ENCODE results near the gene RERE. TPM values are rescaled to one million over a fixed set of nuclear protein-coding genes. Genes with fewer than 3 reads are reported as not detected.

RERE gene
- total RNA-seq, 1 experiment from 2014 or later = 40.6 TPM

DNA sequence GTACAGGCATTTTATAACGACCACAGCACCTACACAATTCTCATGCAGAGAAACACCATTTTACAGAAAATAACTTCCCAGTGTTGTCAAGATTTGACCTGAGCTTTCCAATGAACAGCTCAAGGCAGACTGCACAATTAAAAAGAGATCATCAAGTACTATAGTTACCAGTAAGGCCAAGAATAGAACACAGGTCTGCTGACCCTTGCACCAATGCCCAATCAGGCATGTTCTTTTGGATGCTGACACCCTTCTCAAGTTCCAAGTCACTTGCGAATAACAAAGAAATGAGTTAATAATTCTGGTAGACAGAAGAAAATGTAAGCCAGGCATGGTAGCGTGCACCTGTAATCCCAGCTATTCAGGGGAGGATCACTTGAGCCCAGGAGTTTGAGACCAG lies 397.6 kb downstream of the RERE start:
- Histone ChIP-seq H4K20me1 (ENCODE audit: insufficient read depth) (no peaks in the 10 kb centered on the region), H3K36me3 (ENCODE audit: control insufficient read depth in 1 of 2, insufficient read depth in 2 of 2, low read length in 2 of 2) (0 out of 4 replicates have a peak, but pooled peaks cover 0 to 2% of the 10 kb centered on the region in 2 experiments), H3K4me1 (ENCODE audit: control insufficient read depth in 1 of 2, insufficient read depth in 2 of 2, low read length in 2 of 2) (peaks cover 11 to 19% of the 10 kb centered on the region in 2 experiments), H3K9me2 (ENCODE audit: insufficient read depth) (no peaks in the 10 kb centered on the region), H3K27ac (ENCODE audit: low read depth, low read length) (no peak overlapping the region), H3K4me3 (replicated peaks in 1 of 2; ENCODE audit: low read depth in 1 of 2, low read length in 2 of 2) (no peak overlapping the region), H2AFZ (ENCODE audit: low read depth, low read length, poor library complexity, severe bottlenecking) (no peak overlapping the region), H3K9me3 (ENCODE audit: control insufficient read depth in 1 of 2, insufficient read depth in 1 of 2, low read depth in 1 of 2, low read length in 2 of 2) (no peaks in the 10 kb centered on the region), H3K27me3 (ENCODE audit: insufficient read depth, low read length) (no peaks in the 10 kb centered on the region), H3K4me2 (ENCODE audit: low read length) (no peak overlapping the region), H3K79me2 (ENCODE audit: insufficient read depth, low read length) (peaks cover 11% of the 10 kb centered on the region), H3K9ac (ENCODE audit: low read length) (no peak overlapping the region)
- no peak for DNase-seq (ENCODE audit: low read depth, low spot score)
- ChIA-PET POLR2A (no interaction called here), RAD21 (ENCODE audit: low non-redundant PET in 1 of 2, low total read pairs in 2 of 2, uncharacterized antibody in 2 of 2, unreplicated experiment in 2 of 2) (no interaction called here), CTCF (no interaction called here)
- TF ChIP-seq ZNF274 (IDR thresholded peaks at IDR 0.05; ENCODE audit: low read depth, low read length) (no peak), EZH2 (IDR thresholded peaks at IDR 0.05) (no peak)
- intact Hi-C loops (cut with micrococcal nuclease) = loop anchor here (5.0 kb wide), 1 partner anchor 282 kb away; no protein-coding TSS in a partner anchor
- ATAC-seq = no peak
- BruUV-seq (replicated peaks) = no TSS peak

DNA sequence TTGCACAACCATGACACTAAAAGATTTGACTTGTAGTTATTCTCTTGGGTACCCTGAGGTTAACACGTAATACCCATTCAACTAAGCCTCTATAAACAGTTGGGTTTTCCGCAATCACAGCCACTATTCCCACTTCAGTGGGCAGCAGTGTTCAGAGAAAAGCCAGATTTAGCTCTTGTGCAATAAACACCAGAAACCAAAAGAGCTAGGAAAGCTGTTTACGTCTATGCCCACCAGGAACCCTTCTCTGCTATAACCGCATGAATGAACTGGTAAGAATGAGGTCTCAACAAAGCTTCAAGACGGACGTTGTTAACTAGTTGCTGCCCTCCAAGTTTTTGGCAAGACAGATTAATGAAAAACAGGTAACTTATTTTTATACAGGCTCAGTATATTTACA lies 398.3 kb downstream of the RERE start:
- TF ChIP-seq EGR1 (IDR thresholded peaks at IDR 0.05; ENCODE audit: low read depth) (no peak), SIN3A (IDR thresholded peaks at IDR 0.05; ENCODE audit: low read depth) (no peak), RAD21 (IDR thresholded peaks at IDR 0.05; ENCODE audit: low read depth) (no peak), YY1 (IDR thresholded peaks at IDR 0.05; ENCODE audit: extremely low read depth, insufficient replicate concordance, low read depth, low read length) (no peak)
- TF ChIP-seq, protein P1, sequence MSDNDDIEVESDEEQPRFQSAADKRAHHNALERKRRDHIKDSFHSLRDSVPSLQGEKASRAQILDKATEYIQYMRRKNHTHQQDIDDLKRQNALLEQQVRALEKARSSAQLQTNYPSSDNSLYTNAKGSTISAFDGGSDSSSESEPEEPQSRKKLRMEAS (IDR thresholded peaks at IDR 0.05) = no peak
- TF ChIP-seq, protein P2, sequence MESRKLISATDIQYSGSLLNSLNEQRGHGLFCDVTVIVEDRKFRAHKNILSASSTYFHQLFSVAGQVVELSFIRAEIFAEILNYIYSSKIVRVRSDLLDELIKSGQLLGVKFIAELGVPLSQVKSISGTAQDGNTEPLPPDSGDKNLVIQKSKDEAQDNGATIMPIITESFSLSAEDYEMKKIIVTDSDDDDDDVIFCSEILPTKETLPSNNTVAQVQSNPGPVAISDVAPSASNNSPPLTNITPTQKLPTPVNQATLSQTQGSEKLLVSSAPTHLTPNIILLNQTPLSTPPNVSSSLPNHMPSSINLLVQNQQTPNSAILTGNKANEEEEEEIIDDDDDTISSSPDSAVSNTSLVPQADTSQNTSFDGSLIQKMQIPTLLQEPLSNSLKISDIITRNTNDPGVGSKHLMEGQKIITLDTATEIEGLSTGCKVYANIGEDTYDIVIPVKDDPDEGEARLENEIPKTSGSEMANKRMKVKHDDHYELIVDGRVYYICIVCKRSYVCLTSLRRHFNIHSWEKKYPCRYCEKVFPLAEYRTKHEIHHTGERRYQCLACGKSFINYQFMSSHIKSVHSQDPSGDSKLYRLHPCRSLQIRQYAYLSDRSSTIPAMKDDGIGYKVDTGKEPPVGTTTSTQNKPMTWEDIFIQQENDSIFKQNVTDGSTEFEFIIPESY (IDR thresholded peaks at IDR 0.05; ENCODE audit: extremely low read depth, insufficient replicate concordance, low read length) = no peak
- TF ChIP-seq, protein P3, sequence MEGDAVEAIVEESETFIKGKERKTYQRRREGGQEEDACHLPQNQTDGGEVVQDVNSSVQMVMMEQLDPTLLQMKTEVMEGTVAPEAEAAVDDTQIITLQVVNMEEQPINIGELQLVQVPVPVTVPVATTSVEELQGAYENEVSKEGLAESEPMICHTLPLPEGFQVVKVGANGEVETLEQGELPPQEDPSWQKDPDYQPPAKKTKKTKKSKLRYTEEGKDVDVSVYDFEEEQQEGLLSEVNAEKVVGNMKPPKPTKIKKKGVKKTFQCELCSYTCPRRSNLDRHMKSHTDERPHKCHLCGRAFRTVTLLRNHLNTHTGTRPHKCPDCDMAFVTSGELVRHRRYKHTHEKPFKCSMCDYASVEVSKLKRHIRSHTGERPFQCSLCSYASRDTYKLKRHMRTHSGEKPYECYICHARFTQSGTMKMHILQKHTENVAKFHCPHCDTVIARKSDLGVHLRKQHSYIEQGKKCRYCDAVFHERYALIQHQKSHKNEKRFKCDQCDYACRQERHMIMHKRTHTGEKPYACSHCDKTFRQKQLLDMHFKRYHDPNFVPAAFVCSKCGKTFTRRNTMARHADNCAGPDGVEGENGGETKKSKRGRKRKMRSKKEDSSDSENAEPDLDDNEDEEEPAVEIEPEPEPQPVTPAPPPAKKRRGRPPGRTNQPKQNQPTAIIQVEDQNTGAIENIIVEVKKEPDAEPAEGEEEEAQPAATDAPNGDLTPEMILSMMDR (IDR thresholded peaks at IDR 0.05 in 2 of 3, conservative IDR thresholded peaks at IDR 0.05 in 1 of 3; ENCODE audit: borderline replicate concordance in 1 of 3, insufficient read depth in 1 of 3, low read depth in 2 of 3, low read length in 2 of 3) = no peak
- TF ChIP-seq, protein P4, sequence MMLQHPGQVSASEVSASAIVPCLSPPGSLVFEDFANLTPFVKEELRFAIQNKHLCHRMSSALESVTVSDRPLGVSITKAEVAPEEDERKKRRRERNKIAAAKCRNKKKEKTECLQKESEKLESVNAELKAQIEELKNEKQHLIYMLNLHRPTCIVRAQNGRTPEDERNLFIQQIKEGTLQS (IDR thresholded peaks at IDR 0.05) = no peak
- ATAC-seq = no peak
- POLR2A ChIA-PET = no interaction called here

More for the DNA sequence above, 398.3 kb downstream of the RERE start:
- 0 out of 4 replicates have a peak, but pooled peaks cover 0 to 2% of the 10 kb centered on the region in 2 experiments for H3K36me3 ChIP-seq (ENCODE audit: control insufficient read depth in 1 of 2, insufficient read depth in 2 of 2, low read length in 2 of 2)
- no peak overlapping the region for H3K9ac ChIP-seq (ENCODE audit: low read length)
- H3K79me2 ChIP-seq (ENCODE audit: insufficient read depth, low read length) = peaks cover 15% of the 10 kb centered on the region
- ChIA-PET RAD21 (ENCODE audit: low non-redundant PET in 1 of 2, low total read pairs in 2 of 2, uncharacterized antibody in 2 of 2, unreplicated experiment in 2 of 2) (no interaction called here), CTCF (no interaction called here)
- intact Hi-C loops (cut with micrococcal nuclease) = no loop called here
- no peak overlapping the region for H2AFZ ChIP-seq (ENCODE audit: low read depth, low read length, poor library complexity, severe bottlenecking)
- no peak overlapping the region for H3K4me3 ChIP-seq (replicated peaks in 1 of 2; ENCODE audit: low read depth in 1 of 2, low read length in 2 of 2)
- DNase-seq (ENCODE audit: low read depth, low spot score) = no peak
- H3K9me3 ChIP-seq (ENCODE audit: control insufficient read depth in 1 of 2, insufficient read depth in 1 of 2, low read depth in 1 of 2, low read length in 2 of 2) = no peaks in the 10 kb centered on the region
- no TSS peak for BruUV-seq (replicated peaks)
- H3K9me2 ChIP-seq (ENCODE audit: insufficient read depth) = no peaks in the 10 kb centered on the region
- no peaks in the 10 kb centered on the region for H3K27me3 ChIP-seq (ENCODE audit: insufficient read depth, low read length)
- H3K27ac ChIP-seq (ENCODE audit: low read depth, low read length) = no peak overlapping the region
- H4K20me1 ChIP-seq (ENCODE audit: insufficient read depth) = no peaks in the 10 kb centered on the region
- no peak overlapping the region for H3K4me2 ChIP-seq (ENCODE audit: low read length)
- peaks cover 5 to 12% of the 10 kb centered on the region in 2 experiments for H3K4me1 ChIP-seq (ENCODE audit: control insufficient read depth in 1 of 2, insufficient read depth in 2 of 2, low read length in 2 of 2)
